ENCODE measurements around the gene SORCS2.

The SORCS2 gene

GRCh38 chr4:7304436-7304835, 112.1 kb downstream of the SORCS2 start:
- no peak for TF ChIP-seq CTCF (IDR thresholded peaks at IDR 0.05; ENCODE audit: insufficient read depth, low read length, missing control alignments)
- CTCF ChIA-PET: interaction anchor here (1.0 to 1.5 kb wide), 2 partner anchors 8 to 9 kb away, joined by 4 to 7 read pairs; no protein-coding TSS in a partner anchor
- DNase-seq (ENCODE audit: low read depth, low spot score): no peak
- H3K4me3 ChIP-seq (ENCODE audit: low read depth, low read length): no peak overlapping the region
- POLR2A ChIA-PET: interaction anchor here (0.5 kb wide), 1 partner anchor 78 kb away, joined by 3 read pairs; no protein-coding TSS in a partner anchor

- DNase-seq (ENCODE audit: low read depth, low spot score): no peak
- POLR2A ChIA-PET: no interaction called here
- CTCF ChIA-PET: interaction anchor here (1.5 kb wide), 1 partner anchor 11 kb away, joined by 7 read pairs; no protein-coding TSS in a partner anchor
Measured at GRCh38 chr4:7306021-7306965, 114.0 kb downstream of the SORCS2 start.

GRCh38 chr4:7306986-7307385, 114.6 kb downstream of the SORCS2 start:
- ChIA-PET POLR2A (no interaction called here), CTCF (interaction anchor here (3.0 kb wide), 1 partner anchor 10 kb away, joined by 16 read pairs; no protein-coding TSS in a partner anchor)
- TF ChIP-seq CTCF (IDR thresholded peaks at IDR 0.05; ENCODE audit: insufficient read depth, low read length, missing control alignments): no peak
- DNase-seq (ENCODE audit: low read depth, low spot score): no peak
- H3K4me3 ChIP-seq (ENCODE audit: low read depth, low read length): no peak overlapping the region

More at GRCh38 chr4:7306021-7306965, 114.0 kb downstream of the SORCS2 start:
- TF ChIP-seq CTCF (IDR thresholded peaks at IDR 0.05; ENCODE audit: insufficient read depth, low read length, missing control alignments): no peak
- no peak overlapping the region for H3K4me3 ChIP-seq (ENCODE audit: low read depth, low read length)

- ChIA-PET CTCF (interaction anchor here (3.0 kb wide), 1 partner anchor 11 kb away, joined by 16 read pairs; no protein-coding TSS in a partner anchor), POLR2A (no interaction called here)
- no peak overlapping the region for H3K4me3 ChIP-seq (ENCODE audit: low read depth, low read length)
- TF ChIP-seq CTCF (IDR thresholded peaks at IDR 0.05; ENCODE audit: insufficient read depth, low read length, missing control alignments): no peak
- no peak for DNase-seq (ENCODE audit: low read depth, low spot score)
Measured at GRCh38 chr4:7307394-7308099, 115.2 kb downstream of the SORCS2 start.

GRCh38 chr4:7309181-7309580, 116.8 kb downstream of the SORCS2 start:
- ChIA-PET POLR2A (no interaction called here), CTCF (interaction anchor here (3.0 kb wide), 1 partner anchor 13 kb away, joined by 16 read pairs; no protein-coding TSS in a partner anchor)
- no peak overlapping the region for H3K4me3 ChIP-seq (ENCODE audit: low read depth, low read length)
- no peak for DNase-seq (ENCODE audit: low read depth, low spot score)
- TF ChIP-seq CTCF (IDR thresholded peaks at IDR 0.05; ENCODE audit: insufficient read depth, low read length, missing control alignments): no peak
